HS-27A (cell line): ENCODE measurements around the gene BLTP1.

Source experiments
- DNase-seq: peaks from one replicate; pipeline ENCODE4 v3.0.0-alpha.2; 2012; ENCODE audit warnings: low read depth, missing footprints

BLTP1 gene

DNA sequence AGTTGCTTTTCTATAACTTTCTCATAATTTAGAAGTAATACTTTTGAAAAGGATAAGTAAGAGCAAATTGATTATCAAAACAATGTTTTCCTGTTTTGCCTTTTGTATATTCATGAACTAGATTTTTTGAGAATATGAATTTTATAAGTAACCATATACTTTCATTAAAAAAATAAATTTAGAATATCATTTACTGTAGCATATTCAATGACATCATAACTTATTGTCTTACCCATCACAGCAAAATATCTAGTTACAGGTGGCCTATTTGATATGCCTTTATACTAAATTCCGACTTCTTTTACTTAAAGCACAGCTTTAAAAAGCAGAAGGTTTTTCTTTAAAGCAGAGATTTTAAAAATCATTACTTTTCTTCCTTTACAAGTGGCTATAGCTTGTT is 20.1 kb downstream of the BLTP1 start:
- no peak for DNase-seq

DNA sequence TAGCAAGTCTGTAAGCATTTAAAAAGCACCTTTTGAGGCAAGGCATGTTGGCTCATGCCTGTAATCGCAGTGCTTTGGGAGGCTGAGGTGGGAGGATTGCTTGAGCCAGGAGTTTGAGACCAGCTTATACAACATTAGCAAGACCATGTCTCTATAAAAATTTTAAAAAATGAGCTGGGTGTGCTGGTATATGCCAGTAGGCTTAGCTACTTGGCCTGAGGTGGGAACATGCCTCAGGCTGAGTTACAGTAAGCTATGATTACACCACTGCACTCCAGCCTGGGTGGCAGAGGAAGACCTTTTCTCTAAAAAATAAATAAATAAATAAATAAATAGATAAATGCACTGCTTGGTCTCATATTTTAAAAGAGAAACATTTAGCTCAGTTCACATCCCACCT is 26.8 kb downstream of the BLTP1 start:
- DNase-seq: no peak

DNA sequence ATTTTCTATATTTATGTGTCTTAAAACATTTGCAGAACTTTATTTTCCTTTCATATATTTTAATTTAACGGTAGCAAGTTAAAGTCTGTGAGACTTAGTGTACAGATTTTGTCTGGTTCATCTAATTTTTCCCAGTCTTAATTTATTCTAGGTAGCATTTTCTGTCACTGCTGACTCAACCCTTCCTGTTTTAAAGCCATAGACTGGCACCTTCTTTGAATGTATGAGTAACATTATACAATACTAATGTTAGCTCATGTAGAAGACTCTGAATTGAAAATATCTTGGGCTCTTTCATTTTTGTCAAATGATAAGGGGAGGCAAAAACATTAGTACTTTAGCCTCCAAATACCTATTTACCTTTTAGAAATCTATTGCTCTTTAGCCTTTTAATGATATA is 43.6 kb downstream of the BLTP1 start:
- no peak for DNase-seq
